Lower leg skin (tissue), 3 donors: ENCODE data around the gene CCL5.

Experiments used
- POLR2A ChIP-seq, 2 donors: fragments of 450-650 bp; IDR thresholded peaks; one replicate each; pipeline ENCODE4 v1.6.1; 2016 to 2017; ENCODE audit warnings: antibody characterized with exemption in 2 of 2, mild to moderate bottlenecking in 1 of 2, moderate library complexity in 1 of 2
- TF ChIP-seq, protein P1 (sequence below), 3 donors: fragments of 450-650 bp; IDR thresholded peaks; one replicate each; pipeline ENCODE4 v1.5.1; 2016; ENCODE audit warnings: antibody characterized with exemption in 3 of 3, mild to moderate bottlenecking in 3 of 3, moderate library complexity in 2 of 3

DNA sequence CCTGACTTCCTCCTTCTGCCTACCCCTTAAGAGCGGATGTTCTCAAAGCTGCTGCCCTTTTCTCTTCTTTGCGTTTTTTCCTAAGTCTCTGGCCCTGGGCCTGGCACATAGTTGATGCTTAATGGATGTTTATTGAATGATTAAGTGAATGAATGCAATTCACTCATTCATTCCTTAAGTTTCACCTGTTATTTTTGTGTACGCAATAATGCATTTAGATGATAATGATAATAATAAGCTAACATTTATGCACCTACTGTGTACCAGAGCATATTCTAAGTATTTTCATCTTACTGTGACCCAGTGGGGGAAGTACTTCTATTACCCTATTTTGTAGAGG is 4.4 kb downstream of the CCL5 start:
- TF ChIP-seq, protein P1, sequence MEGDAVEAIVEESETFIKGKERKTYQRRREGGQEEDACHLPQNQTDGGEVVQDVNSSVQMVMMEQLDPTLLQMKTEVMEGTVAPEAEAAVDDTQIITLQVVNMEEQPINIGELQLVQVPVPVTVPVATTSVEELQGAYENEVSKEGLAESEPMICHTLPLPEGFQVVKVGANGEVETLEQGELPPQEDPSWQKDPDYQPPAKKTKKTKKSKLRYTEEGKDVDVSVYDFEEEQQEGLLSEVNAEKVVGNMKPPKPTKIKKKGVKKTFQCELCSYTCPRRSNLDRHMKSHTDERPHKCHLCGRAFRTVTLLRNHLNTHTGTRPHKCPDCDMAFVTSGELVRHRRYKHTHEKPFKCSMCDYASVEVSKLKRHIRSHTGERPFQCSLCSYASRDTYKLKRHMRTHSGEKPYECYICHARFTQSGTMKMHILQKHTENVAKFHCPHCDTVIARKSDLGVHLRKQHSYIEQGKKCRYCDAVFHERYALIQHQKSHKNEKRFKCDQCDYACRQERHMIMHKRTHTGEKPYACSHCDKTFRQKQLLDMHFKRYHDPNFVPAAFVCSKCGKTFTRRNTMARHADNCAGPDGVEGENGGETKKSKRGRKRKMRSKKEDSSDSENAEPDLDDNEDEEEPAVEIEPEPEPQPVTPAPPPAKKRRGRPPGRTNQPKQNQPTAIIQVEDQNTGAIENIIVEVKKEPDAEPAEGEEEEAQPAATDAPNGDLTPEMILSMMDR (IDR thresholded peaks at IDR 0.05): no peak
- TF ChIP-seq POLR2A (IDR thresholded peaks at IDR 0.05): no peak
